ENCODE measurements around the gene LTBP3.

GRCh38 chr11:65585396-65586246 is 27.5 kb upstream of the LTBP3 start:
- TF ChIP-seq CTCF (IDR thresholded peaks at IDR 0.05), result no peak
- TF ChIP-seq POLR2A (IDR thresholded peaks at IDR 0.05), result no peak

Data from heart left ventricle (tissue), 13 donors.